ENCODE results near the gene GABRA1.

GRCh38 chr5:161863259-161863658 lies 15.3 kb downstream of the GABRA1 start:
- no peak for TF ChIP-seq CTCF (IDR thresholded peaks at IDR 0.05)
- TF ChIP-seq POLR2A (IDR thresholded peaks at IDR 0.05): no peak
